ENCODE results near the gene DGKI.

DNA sequence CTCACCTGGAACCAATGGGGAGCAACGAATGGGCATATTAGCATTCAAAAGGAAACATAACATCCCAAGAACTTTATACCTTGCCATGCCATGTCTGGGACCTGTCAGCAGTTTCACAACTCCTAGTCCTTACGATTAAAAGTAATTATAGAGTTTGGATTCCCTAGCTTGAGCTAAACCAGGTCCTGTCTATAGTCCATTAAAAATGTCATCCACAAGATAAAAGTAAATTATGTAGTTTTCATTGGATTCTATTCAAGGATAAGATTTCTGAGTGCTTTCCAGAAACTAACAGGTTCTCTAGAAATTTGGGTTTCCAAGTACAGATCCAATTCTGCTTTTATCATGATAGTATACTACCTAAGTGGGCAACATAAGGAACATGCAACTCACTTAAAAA, 339.7 kb downstream of the DGKI start:
- TF ChIP-seq, protein P1, sequence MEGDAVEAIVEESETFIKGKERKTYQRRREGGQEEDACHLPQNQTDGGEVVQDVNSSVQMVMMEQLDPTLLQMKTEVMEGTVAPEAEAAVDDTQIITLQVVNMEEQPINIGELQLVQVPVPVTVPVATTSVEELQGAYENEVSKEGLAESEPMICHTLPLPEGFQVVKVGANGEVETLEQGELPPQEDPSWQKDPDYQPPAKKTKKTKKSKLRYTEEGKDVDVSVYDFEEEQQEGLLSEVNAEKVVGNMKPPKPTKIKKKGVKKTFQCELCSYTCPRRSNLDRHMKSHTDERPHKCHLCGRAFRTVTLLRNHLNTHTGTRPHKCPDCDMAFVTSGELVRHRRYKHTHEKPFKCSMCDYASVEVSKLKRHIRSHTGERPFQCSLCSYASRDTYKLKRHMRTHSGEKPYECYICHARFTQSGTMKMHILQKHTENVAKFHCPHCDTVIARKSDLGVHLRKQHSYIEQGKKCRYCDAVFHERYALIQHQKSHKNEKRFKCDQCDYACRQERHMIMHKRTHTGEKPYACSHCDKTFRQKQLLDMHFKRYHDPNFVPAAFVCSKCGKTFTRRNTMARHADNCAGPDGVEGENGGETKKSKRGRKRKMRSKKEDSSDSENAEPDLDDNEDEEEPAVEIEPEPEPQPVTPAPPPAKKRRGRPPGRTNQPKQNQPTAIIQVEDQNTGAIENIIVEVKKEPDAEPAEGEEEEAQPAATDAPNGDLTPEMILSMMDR (IDR thresholded peaks at IDR 0.05), result no peak
- TF ChIP-seq POLR2A (IDR thresholded peaks at IDR 0.05), result no peak
